Left ventricle myocardium inferior (tissue), 1 donor: Measurements from ENCODE around the gene CADPS. TPM values are rescaled to one million over a fixed set of nuclear protein-coding genes. Genes with fewer than 3 reads are reported as not detected.

Source experiments
- DNase-seq: peaks from one replicate; pipeline ENCODE4 v3.0.0-alpha.2; 2020
- H3K27ac ChIP-seq: fragments of 200-600 bp; replicated peaks from 2 replicates; pipeline ENCODE4 v1.8.0; 2021
- H3K27me3 ChIP-seq: fragments of 200-600 bp; 2 replicates; pipeline ENCODE4 v1.8.0; 2021; ENCODE audit warnings: low read depth
- H3K36me3 ChIP-seq: fragments of 200-600 bp; 2 replicates; pipeline ENCODE4 v1.8.0; 2021
- H3K4me1 ChIP-seq: fragments of 200-600 bp; 2 replicates; pipeline ENCODE4 v1.8.0; 2021
- H3K4me3 ChIP-seq: fragments of 200-600 bp; 2 replicates; pipeline ENCODE4 v1.8.0; 2021; ENCODE audit warnings: mild to moderate bottlenecking, moderate library complexity
- H3K9me3 ChIP-seq: fragments of 200-600 bp; replicated peaks from 2 replicates; pipeline ENCODE4 v1.8.0; 2021
- intact Hi-C: fragments of 100-400 bp; cut with micrococcal nuclease; formaldehyde crosslinking; loops from one replicate; pipeline ENCODE4 v1.11.0; 2022
- total RNA-seq: library from RNA; stranded (reverse); fragmentation: NEBNext Ultra II Directional; extraction: Animal tissue kit (Norgen Biotek cat#: 25700); gene quantifications from one replicate; pipeline ENCODE4 v1.2.1, GENCODE V29; 2021
- TF ChIP-seq, protein P1 (sequence below): fragments of 200-600 bp; IDR thresholded peaks from 2 replicates; pipeline ENCODE4 v1.8.0; 2021; ENCODE audit warnings: antibody characterized with exemption, mild to moderate bottlenecking, borderline replicate concordance
- donor health status: DM: no; HTN: yes; CAD: no; lungs with severe emphysema.

The CADPS gene
- total RNA-seq, 1 donor from 2014 or later: 25.0 TPM

DNA sequence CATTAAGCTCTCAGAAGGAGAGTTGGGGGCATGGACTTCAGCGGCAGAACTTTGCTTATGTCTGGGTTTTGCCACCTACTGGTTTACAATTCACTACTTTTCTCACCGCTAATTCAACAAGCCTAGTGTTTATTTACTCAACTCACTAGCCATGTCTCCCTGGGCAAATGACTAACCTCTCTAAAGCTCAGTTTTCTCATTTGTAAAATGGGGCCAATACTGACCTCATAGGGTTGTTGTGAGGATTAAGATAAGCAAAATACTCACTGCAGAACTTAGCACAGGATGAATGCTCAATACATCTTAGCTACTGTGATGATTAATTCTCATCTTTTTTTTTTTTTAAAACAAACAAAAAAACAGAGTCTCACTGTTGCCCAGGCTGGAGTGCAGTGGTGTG is 106.3 kb downstream of the CADPS start:
- H3K4me3 ChIP-seq: no peak overlapping the region
- TF ChIP-seq, protein P1, sequence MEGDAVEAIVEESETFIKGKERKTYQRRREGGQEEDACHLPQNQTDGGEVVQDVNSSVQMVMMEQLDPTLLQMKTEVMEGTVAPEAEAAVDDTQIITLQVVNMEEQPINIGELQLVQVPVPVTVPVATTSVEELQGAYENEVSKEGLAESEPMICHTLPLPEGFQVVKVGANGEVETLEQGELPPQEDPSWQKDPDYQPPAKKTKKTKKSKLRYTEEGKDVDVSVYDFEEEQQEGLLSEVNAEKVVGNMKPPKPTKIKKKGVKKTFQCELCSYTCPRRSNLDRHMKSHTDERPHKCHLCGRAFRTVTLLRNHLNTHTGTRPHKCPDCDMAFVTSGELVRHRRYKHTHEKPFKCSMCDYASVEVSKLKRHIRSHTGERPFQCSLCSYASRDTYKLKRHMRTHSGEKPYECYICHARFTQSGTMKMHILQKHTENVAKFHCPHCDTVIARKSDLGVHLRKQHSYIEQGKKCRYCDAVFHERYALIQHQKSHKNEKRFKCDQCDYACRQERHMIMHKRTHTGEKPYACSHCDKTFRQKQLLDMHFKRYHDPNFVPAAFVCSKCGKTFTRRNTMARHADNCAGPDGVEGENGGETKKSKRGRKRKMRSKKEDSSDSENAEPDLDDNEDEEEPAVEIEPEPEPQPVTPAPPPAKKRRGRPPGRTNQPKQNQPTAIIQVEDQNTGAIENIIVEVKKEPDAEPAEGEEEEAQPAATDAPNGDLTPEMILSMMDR: no peak
- H3K4me1 ChIP-seq: no peaks in the 10 kb centered on the region
- H3K9me3 ChIP-seq: no peaks in the 10 kb centered on the region
- no peaks in the 10 kb centered on the region for H3K27me3 ChIP-seq
- no peak for DNase-seq
- intact Hi-C loops: no loop called here
- no peak overlapping the region for H3K27ac ChIP-seq
- H3K36me3 ChIP-seq: no peaks in the 10 kb centered on the region

DNA sequence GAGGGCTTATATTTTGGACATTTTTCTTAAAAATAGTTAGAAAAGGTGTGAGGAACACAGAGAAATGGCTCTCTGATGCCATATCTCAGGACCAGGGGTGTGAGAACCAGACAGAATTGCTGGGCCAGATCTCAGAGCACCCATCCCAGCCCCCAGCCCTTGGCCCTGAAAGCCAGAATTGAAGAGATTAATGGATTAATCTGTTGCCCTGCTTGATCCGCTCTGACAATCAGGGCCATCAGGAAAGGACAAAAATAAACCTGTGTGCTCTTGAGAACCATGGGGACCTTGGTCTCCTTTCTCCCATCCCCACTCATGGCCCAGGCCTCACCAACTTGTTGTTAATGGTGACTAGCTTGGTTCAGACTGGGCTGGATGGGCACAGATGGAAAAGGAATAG is 113.5 kb downstream of the CADPS start:
- H3K27ac ChIP-seq: no peak overlapping the region
- H3K4me1 ChIP-seq: no peaks in the 10 kb centered on the region
- DNase-seq: no peak
- no peak overlapping the region for H3K4me3 ChIP-seq
- no peaks in the 10 kb centered on the region for H3K9me3 ChIP-seq
- no peaks in the 10 kb centered on the region for H3K36me3 ChIP-seq
- no peaks in the 10 kb centered on the region for H3K27me3 ChIP-seq
- TF ChIP-seq, protein P1: no peak
- intact Hi-C loops: no loop called here

DNA sequence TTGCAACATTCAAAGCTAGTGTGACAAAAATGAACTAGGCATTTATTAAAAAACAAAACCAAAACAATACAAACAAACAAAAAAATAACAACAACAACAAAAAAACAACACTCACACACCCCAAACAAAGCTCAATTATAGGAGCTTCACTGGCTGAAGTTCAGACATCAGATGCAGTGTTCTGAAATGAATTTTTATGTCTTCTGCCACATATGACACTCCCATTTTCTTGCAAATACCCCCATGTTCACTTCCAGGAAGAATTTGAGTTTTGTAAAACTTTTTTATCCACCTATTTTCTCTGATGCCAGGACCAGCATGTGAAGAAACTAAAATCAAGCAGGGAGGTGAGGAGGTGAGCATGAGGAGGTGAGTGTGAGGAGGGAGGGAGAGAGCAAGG is 113.9 kb downstream of the CADPS start:
- TF ChIP-seq, protein P1: no peak
- no peaks in the 10 kb centered on the region for H3K4me1 ChIP-seq
- H3K9me3 ChIP-seq: no peaks in the 10 kb centered on the region
- no peak for DNase-seq
- H3K4me3 ChIP-seq: no peak overlapping the region
- H3K36me3 ChIP-seq: no peaks in the 10 kb centered on the region
- no peak overlapping the region for H3K27ac ChIP-seq
- H3K27me3 ChIP-seq: no peaks in the 10 kb centered on the region
- intact Hi-C loops: no loop called here

DNA sequence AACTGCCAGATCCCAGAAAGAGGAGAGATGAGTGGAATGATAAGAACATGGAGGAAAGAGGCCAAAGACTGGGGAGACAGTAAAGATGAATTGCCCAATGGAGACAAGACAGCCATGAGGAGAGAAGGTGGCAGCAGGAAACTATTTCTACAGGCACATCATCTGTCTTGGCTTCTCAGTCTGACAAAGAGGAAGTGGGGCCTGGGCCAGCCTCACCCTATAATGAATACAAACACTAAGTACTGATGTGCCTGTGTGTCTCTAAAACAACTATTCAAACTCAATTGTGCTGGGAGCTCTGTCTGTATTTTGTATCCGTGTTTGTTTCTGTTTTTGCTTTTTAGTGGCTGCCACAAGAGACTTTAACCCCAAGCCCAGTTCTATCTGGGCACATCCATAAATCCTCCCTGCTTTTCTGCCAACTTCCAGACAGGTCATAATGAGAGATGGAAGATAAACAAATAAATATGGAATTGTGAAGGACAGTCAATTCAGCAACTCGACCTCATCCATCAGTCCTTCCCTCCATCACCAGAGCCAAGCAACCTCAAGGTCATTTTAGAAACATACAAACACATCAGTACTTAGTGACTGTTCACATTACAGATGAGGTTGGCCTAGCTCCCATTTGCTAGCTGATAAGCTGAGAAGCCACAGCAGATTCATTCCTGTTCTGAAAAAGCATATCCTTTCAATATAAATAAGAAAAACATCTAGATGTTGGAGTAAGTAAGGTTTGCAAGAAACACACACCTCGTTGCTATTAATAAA is 116.7 kb downstream of the CADPS start:
- Histone ChIP-seq H3K27ac (no peak overlapping the region), H3K4me3 (no peak overlapping the region), H3K27me3 (no peaks in the 10 kb centered on the region), H3K36me3 (no peaks in the 10 kb centered on the region), H3K9me3 (no peaks in the 10 kb centered on the region), H3K4me1 (no peaks in the 10 kb centered on the region)
- no peak for DNase-seq
- TF ChIP-seq, protein P1: no peak
- intact Hi-C loops: no loop called here

DNA sequence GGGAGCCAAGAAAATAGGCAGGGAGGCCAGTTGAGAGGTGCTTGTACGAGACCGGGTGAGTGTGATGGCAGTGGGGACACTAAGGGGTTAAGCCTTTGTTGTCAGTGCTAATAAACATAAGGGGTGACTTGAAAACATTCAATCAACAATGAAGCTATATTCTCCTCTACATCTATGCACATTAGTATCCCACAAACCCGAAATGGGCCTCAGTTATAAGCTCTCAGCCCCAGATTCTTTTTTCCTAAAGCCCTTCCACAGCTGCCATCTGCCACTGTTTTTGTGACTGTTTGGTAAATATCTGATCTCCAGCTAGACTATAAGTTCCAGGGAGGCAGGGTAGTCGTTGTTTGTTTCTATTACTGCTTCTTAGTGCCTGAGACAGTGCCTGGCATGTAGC is 118.2 kb downstream of the CADPS start:
- Histone ChIP-seq H3K27ac (no peak overlapping the region), H3K4me1 (no peaks in the 10 kb centered on the region), H3K27me3 (no peaks in the 10 kb centered on the region), H3K4me3 (no peak overlapping the region), H3K9me3 (no peaks in the 10 kb centered on the region), H3K36me3 (no peaks in the 10 kb centered on the region)
- intact Hi-C loops: no loop called here
- TF ChIP-seq, protein P1: no peak
- DNase-seq: no peak
